Fibroblast of lung (primary cell): Measurements from ENCODE around the gene RTN1.

Experiments used
- CTCF ChIP-seq, 2 donors: IDR thresholded peaks in 1 of 2; conservative IDR thresholded peaks in 1 of 2; 1 replicate in 1 of 2; 2 replicates in 1 of 2; pipeline ENCODE4 v1.5.1; 2011 to 2012; ENCODE audit warnings: low read length in 2 of 2, control low read depth in 1 of 2, inconsistent platforms in 1 of 2, low read depth in 1 of 2, mild to moderate bottlenecking in 1 of 2
- EZH2 ChIP-seq: IDR thresholded peaks from 2 replicates; pipeline ENCODE4 v1.5.1; 2012; ENCODE audit warnings: low read length, control low read depth, mild to moderate bottlenecking; ENCODE audit errors: missing control alignments

DNA sequence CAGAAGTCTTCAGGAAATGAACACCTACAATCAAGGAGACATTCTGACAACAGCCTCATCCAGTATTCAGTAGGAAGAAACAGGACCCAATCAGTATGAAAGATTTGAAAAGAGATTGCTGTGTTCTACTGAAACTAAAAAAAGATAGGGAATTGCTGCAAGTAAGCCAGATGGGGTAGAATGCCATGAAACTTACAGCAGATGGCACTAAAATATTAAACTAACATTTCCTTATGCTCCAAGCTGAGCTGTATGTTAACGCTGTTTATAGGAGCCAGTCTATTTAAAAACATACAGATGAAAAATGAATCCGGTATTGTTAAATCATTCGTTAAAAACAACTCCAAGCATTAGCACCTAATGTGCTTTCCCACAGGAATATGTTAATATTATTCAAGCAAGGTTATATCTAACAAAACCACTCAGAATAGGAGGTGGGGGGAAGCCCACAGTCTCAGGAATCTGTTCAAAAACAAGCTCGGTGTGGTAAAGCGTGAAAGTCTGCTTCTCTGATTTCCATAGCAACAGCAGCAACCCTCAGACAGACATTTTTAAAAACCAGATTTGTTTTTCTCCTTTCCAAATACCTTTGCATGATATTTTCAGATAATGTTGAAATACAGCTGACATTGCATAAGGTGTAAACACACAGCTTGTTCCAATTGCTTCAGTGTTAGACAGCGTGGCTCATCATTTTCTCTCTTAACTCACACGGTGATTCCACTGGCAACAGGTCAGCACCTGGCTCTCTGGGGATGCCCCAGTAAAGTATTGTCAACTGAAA lies 162.6 kb downstream of the RTN1 start:
- TF ChIP-seq EZH2 (no peak), CTCF (conservative IDR thresholded peaks at IDR 0.05 in 1 of 2, IDR thresholded peaks at IDR 0.05 in 1 of 2; ENCODE audit: low read depth in 1 of 2, low read length in 2 of 2) (no peak)
